Astrocyte of the spinal cord (primary cell): Measurements from ENCODE around the gene PEPD.

Experiments
- DNase-seq: peaks from one replicate; pipeline ENCODE4 v3.0.0; 2011; ENCODE audit warnings: low read depth, low spot score
- H3K4me3 ChIP-seq: 2 replicates; pipeline ENCODE4 v1.5.1; 2011; ENCODE audit warnings: low read depth, mild to moderate bottlenecking, low read length, moderate library complexity
- in situ Hi-C: cut with HindIII; loops from 2 replicates; pipeline ENCODE4 v1.10.0; 2017; ENCODE audit warnings: low sequenced_read_pairs
- TF ChIP-seq, protein P1 (sequence below): IDR thresholded peaks from 2 replicates; pipeline ENCODE4 v1.5.1; 2012; ENCODE audit warnings: low read depth, mild to moderate bottlenecking, low read length, inconsistent platforms

The PEPD gene

DNA sequence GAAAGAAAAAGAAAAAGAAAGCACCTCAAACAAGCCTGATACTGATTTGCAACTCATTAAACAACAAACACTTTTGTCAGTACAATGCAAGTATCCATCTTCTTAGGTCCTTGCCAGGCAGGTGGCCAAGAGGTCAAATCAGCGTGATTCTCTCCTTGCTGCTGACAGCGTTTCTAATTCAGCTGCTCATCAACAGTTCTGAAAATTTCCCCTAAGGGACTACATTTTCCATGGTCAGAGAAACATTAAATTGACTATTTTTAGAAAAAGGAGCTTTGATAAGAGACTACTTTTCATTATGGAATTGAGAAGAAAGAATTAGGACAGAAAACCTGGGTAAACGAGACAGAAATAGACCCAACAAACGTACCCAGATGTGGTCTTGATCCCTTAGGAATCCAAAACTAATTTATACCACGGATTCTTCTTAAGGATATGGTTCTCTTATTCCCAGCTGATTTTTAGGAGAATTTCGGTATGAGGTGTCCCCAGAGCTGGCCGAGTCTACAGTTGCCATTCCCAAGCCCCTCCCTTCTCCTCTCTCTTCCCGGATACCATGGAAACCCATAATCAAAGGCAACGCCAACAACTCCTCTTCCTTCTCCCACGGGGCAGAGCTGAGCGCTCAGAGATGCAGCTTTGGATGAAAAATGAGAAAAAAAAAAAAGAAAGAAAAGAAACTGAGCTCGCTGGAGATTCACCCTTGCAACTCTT is 177.6 kb downstream of the PEPD start:
- in situ Hi-C loops = no loop called here
- TF ChIP-seq, protein P1, sequence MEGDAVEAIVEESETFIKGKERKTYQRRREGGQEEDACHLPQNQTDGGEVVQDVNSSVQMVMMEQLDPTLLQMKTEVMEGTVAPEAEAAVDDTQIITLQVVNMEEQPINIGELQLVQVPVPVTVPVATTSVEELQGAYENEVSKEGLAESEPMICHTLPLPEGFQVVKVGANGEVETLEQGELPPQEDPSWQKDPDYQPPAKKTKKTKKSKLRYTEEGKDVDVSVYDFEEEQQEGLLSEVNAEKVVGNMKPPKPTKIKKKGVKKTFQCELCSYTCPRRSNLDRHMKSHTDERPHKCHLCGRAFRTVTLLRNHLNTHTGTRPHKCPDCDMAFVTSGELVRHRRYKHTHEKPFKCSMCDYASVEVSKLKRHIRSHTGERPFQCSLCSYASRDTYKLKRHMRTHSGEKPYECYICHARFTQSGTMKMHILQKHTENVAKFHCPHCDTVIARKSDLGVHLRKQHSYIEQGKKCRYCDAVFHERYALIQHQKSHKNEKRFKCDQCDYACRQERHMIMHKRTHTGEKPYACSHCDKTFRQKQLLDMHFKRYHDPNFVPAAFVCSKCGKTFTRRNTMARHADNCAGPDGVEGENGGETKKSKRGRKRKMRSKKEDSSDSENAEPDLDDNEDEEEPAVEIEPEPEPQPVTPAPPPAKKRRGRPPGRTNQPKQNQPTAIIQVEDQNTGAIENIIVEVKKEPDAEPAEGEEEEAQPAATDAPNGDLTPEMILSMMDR = no peak
- DNase-seq = no peak
- no peak overlapping the region for H3K4me3 ChIP-seq

DNA sequence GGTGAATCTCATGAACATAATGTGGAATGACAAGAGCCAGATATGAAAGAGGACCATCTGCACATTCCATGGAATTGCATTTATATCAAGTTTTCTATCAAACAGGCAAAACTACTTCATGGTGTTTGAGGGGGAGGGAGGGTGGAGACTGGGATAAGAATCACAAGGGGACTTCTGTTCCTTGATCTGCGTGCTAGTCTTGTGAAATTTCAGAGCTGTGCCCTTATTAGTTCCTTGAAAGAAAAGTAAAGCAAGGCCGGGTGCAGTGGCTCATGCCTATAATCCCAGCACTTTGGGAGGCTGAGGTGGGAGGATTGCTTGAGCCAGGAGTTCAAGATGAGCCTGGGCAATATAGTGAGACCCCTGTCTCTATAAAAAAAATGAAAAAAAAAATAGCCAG is 178.3 kb downstream of the PEPD start:
- DNase-seq = no peak
- no peak overlapping the region for H3K4me3 ChIP-seq
- in situ Hi-C loops = no loop called here
- TF ChIP-seq, protein P1 = no peak

DNA sequence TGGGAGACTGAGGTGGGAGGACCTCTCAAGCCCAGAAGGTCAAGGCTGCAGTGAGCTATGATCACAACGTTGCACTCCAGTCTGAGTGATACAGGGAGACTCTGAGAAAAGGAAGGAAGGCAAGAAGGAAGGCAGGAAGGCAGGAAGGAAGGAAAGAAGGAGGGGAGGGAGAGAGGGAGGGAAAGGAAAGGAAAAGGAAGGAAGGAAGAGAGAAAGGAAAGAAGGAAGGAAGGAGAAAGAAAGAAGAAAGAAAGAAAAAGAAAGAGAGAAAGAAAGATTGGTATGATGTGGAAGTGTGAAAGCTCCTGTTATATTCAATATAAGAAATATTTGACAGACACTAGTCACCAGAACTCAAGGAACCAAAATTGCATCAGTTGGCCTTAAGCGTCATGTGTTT is 180.6 kb downstream of the PEPD start:
- no peak for DNase-seq
- in situ Hi-C loops = no loop called here
- TF ChIP-seq, protein P1 = no peak
- no peak overlapping the region for H3K4me3 ChIP-seq

DNA sequence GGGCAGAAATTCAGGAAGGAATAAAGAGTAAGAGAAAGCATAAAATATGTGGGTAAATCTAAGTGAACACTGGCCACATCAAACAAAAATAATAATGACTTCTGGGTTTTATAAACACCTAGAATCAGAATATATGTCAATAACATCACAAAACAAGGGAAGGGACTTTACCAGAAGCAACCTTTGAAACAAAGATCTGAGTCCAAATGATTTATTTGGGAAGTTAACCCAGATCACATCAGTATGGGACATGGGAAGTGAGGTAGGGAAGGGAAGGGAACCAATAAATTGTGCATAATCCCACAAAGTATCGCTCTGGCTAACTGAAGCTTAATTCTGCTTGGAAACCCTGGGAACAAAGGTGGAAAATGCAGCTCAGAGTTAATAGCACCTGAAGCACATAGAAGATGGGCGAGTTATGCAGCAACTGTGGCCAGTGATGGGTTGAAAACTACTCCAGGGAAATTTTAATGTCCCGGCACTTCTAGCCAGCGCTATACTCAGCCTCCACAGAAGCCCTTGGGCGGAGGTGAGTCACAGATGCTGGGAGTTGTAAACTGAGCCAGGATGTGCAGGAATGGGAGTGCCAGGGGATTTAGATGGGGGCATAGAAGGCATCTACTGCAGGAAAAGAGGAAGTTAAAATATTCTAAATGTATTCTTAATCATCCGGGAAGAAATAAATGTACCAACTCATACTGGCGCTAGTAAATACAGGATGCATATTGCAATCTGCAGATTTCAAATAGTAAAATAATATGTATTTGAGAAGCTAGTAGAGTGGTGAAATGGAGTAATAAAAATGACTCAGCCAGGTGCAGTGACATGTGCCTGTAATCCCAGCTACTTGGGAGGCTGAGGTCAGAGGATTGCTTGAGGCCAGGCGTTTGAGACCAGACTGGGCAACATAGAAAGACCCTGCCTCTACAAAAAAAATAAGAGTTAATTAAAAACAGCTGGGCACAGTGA is 182.3 kb downstream of the PEPD start:
- in situ Hi-C loops = no loop called here
- DNase-seq = no peak

More for the DNA sequence above, 182.3 kb downstream of the PEPD start:
- H3K4me3 ChIP-seq = no peak overlapping the region
- TF ChIP-seq, protein P1 = no peak
